Panc1 (cell line): ENCODE data around the gene CLEC2L.

Experiments
- CTCF ChIP-seq: fragments of 450-650 bp; IDR thresholded peaks from 2 replicates; pipeline ENCODE4 v1.5.1; 2017; ENCODE audit warnings: mild to moderate bottlenecking
- POLR2AphosphoS5 ChIP-seq: IDR thresholded peaks from 2 replicates; pipeline ENCODE4 v1.6.1; 2012; ENCODE audit warnings: mild to moderate bottlenecking, low read depth, low read length, moderate library complexity
- REST ChIP-seq, 2 experiments: IDR thresholded peaks; 2 replicates each; pipeline ENCODE4 v1.6.1; 2011 to 2012; ENCODE audit warnings: low read depth in 2 of 2, control low read depth in 1 of 2, low read length in 1 of 2, mild to moderate bottlenecking in 1 of 2, moderate library complexity in 1 of 2; ENCODE audit not compliant: insufficient read depth in 1 of 2

- no peak for TF ChIP-seq POLR2AphosphoS5
- TF ChIP-seq CTCF, result no peak
- no peak for TF ChIP-seq REST (IDR thresholded peaks at IDR 0.05; ENCODE audit: insufficient read depth in 1 of 2, low read depth in 2 of 2, low read length in 1 of 2)
Observed at GRCh38 chr7:139495580-139496125, 27.8 kb upstream of the CLEC2L start.
